IMR-90 (cell line): ENCODE results near the gene UNC13C. TPM values are rescaled to one million over a fixed set of nuclear protein-coding genes. Genes with fewer than 3 reads are reported as not detected.

ENCODE experiments used
- ATAC-seq: fragments of 200-7000 bp; cut with Tn5 transposase; 2 replicates; pipeline ENCODE4 v1.9.1; 2020; ENCODE audit warnings: low read depth, mild to moderate bottlenecking, moderate library complexity
- BruUV-seq: library from RNA; stranded (reverse); fragments of 400-500 nt; replicated peaks from 2 replicates; lab custom pipeline; 2021; lab: Mats Ljungman, UMichigan
- CTCF ChIA-PET: fragments of 300-600 bp; formaldehyde crosslinking; extraction: SDS; loops from one replicate; lab custom pipeline; 2021; ENCODE audit warnings: antibody characterized with exemption; lab: Yijun Ruan, JAX
- POLR2A ChIA-PET: fragments of 300-600 bp; sonication (Branson Sonifier 250); formaldehyde crosslinking; loops from one replicate; lab custom pipeline; 2022; ENCODE audit warnings: antibody characterized with exemption; ENCODE audit not compliant: unreplicated experiment; lab: Charles Lee
- DNase-seq: peaks from one replicate; pipeline ENCODE4 v3.0.0; 2013
- H2AFZ ChIP-seq: replicated peaks from 2 replicates; pipeline ENCODE3; 2013; ENCODE audit warnings: low read length, mild to moderate bottlenecking; ENCODE audit not compliant: poor library complexity
- H2AK5ac ChIP-seq: 2 replicates; pipeline ENCODE4 v1.6.1; 2013; ENCODE audit warnings: low read depth, low read length, inconsistent platforms
- H2AK9ac ChIP-seq: replicated peaks from 2 replicates; pipeline ENCODE3; 2013; ENCODE audit warnings: mild to moderate bottlenecking, low read depth, low read length, moderate library complexity; ENCODE audit not compliant: poor library complexity
- H2BK120ac ChIP-seq: 2 replicates; pipeline ENCODE4 v1.6.1; 2013; ENCODE audit warnings: low read depth, low read length, inconsistent platforms
- H2BK15ac ChIP-seq: 3 replicates; pipeline ENCODE4 v1.6.1; 2013; ENCODE audit warnings: low read depth, low read length, inconsistent platforms
- H2BK20ac ChIP-seq: 2 replicates; pipeline ENCODE4 v1.6.1; 2013; ENCODE audit warnings: low read depth, mild to moderate bottlenecking, inconsistent platforms, low read length, moderate library complexity
- H2BK5ac ChIP-seq: 2 replicates; pipeline ENCODE4 v1.6.1; 2013; ENCODE audit warnings: mild to moderate bottlenecking, low read depth, low read length, inconsistent platforms; ENCODE audit not compliant: poor library complexity, severe bottlenecking
- H3K14ac ChIP-seq: replicated peaks from 2 replicates; pipeline ENCODE4 v1.6.1; 2013; ENCODE audit warnings: low read depth, low read length, inconsistent platforms
- H3K18ac ChIP-seq: 2 replicates; pipeline ENCODE4 v1.6.1; 2013; ENCODE audit warnings: low read depth, low read length, control low read depth
- H3K23ac ChIP-seq: 2 replicates; pipeline ENCODE4 v1.6.1; 2013; ENCODE audit warnings: low read depth, low read length, inconsistent platforms
- H3K27ac ChIP-seq: 2 replicates; pipeline ENCODE4 v1.5.1; 2013; ENCODE audit warnings: mild to moderate bottlenecking, control low read depth, low read length; ENCODE audit not compliant: insufficient read depth
- H3K27me3 ChIP-seq: 2 replicates; pipeline ENCODE4 v1.6.1; 2013; ENCODE audit warnings: low read length; ENCODE audit not compliant: control insufficient read depth, insufficient read depth
- H3K36me3 ChIP-seq: 2 replicates; pipeline ENCODE4 v1.6.1; 2013; ENCODE audit warnings: low read length, mixed read lengths; ENCODE audit not compliant: control insufficient read depth, insufficient read depth
- H3K4ac ChIP-seq: 2 replicates; pipeline ENCODE4 v1.6.1; 2013; ENCODE audit warnings: low read depth, low read length, inconsistent platforms
- H3K4me1 ChIP-seq: 2 replicates; pipeline ENCODE4 v1.6.1; 2013; ENCODE audit warnings: low read length, mixed read lengths; ENCODE audit not compliant: control insufficient read depth, insufficient read depth
- H3K4me2 ChIP-seq: 2 replicates; pipeline ENCODE4 v1.6.1; 2013; ENCODE audit warnings: low read depth, mild to moderate bottlenecking, control low read depth, low read length, moderate library complexity
- H3K4me3 ChIP-seq: 2 replicates; pipeline ENCODE4 v1.5.1; 2013; ENCODE audit warnings: low read depth, mild to moderate bottlenecking, control low read depth, low read length, moderate library complexity; ENCODE audit not compliant: insufficient read depth
- H3K56ac ChIP-seq: 2 replicates; pipeline ENCODE4 v1.6.1; 2013; ENCODE audit warnings: low read length, inconsistent platforms; ENCODE audit not compliant: insufficient read depth; ENCODE audit errors: extremely low read depth
- H3K79me1 ChIP-seq, 2 experiments: 2 replicates each; pipeline ENCODE4 v1.6.1; 2013; ENCODE audit warnings: low read length in 2 of 2, inconsistent platforms in 1 of 2, low read depth in 1 of 2
- H3K9ac ChIP-seq: 2 replicates; pipeline ENCODE4 v1.6.1; 2013; ENCODE audit warnings: low read depth, low read length, control low read depth
- H3K9me1 ChIP-seq: 2 replicates; pipeline ENCODE4 v1.6.1; 2013; ENCODE audit warnings: low read length, inconsistent platforms; ENCODE audit not compliant: insufficient read depth
- H3K9me3 ChIP-seq: 2 replicates; pipeline ENCODE4 v1.6.1; 2013; ENCODE audit warnings: low read length; ENCODE audit not compliant: control insufficient read depth, insufficient read depth
- H4K20me1 ChIP-seq: 2 replicates; pipeline ENCODE4 v1.6.1; 2013; ENCODE audit warnings: low read length, inconsistent platforms; ENCODE audit not compliant: insufficient read depth
- H4K5ac ChIP-seq: 2 replicates; pipeline ENCODE4 v1.6.1; 2013; ENCODE audit warnings: mild to moderate bottlenecking, low read depth, low read length, control low read depth
- H4K8ac ChIP-seq, 2 experiments: 2 replicates each; pipeline ENCODE4 v1.6.1; 2013; ENCODE audit warnings: low read depth in 2 of 2, low read length in 2 of 2, control low read depth in 1 of 2, inconsistent platforms in 1 of 2
- H4K91ac ChIP-seq: 2 replicates; pipeline ENCODE4 v1.6.1; 2013; ENCODE audit warnings: low read depth, low read length, inconsistent platforms; ENCODE audit not compliant: insufficient read depth
- BHLHE40 ChIP-seq: fragments of 150-350 bp; IDR thresholded peaks from 2 replicates; pipeline ENCODE4 v1.6.1; 2016; ENCODE audit warnings: mild to moderate bottlenecking, low read depth, low read length
- CEBPB ChIP-seq: IDR thresholded peaks from 2 replicates; pipeline ENCODE4 v1.6.1; 2012; ENCODE audit warnings: low read depth, low read length, improper control_type of control experiment
- CHD1 ChIP-seq: IDR thresholded peaks from 2 replicates; pipeline ENCODE4 v1.6.1; 2012; ENCODE audit warnings: low read depth, low read length, improper control_type of control experiment
- ELK1 ChIP-seq: fragments of 150-350 bp; IDR thresholded peaks from 2 replicates; pipeline ENCODE4 v1.6.1; 2016; ENCODE audit warnings: low read depth, mild to moderate bottlenecking, low read length, moderate library complexity, borderline replicate concordance
- FOS ChIP-seq: fragments of 150-350 bp; IDR thresholded peaks from 2 replicates; pipeline ENCODE4 v1.6.1; 2016; ENCODE audit warnings: low read depth, low read length
- MAFK ChIP-seq: IDR thresholded peaks from 2 replicates; pipeline ENCODE4 v1.6.1; 2012; ENCODE audit warnings: low read depth, low read length, improper control_type of control experiment
- MAZ ChIP-seq: IDR thresholded peaks from 2 replicates; pipeline ENCODE4 v1.6.1; 2012; ENCODE audit warnings: low read depth, mild to moderate bottlenecking, low read length, improper control_type of control experiment, moderate library complexity, borderline replicate concordance
- MXI1 ChIP-seq: IDR thresholded peaks from 2 replicates; pipeline ENCODE4 v1.6.1; 2012; ENCODE audit warnings: low read depth, mild to moderate bottlenecking, low read length, moderate library complexity, borderline replicate concordance
- NFE2L2 ChIP-seq: fragments of 150-350 bp; IDR thresholded peaks from 2 replicates; pipeline ENCODE4 v1.6.1; 2016; ENCODE audit warnings: low read depth, mild to moderate bottlenecking, low read length
- POLR2A ChIP-seq: IDR thresholded peaks from 2 replicates; pipeline ENCODE4 v1.6.1; 2012; ENCODE audit warnings: mild to moderate bottlenecking, low read depth, low read length
- RAD21 ChIP-seq: IDR thresholded peaks from 2 replicates; pipeline ENCODE4 v1.6.1; 2012; ENCODE audit warnings: low read length, improper control_type of control experiment
- RCOR1 ChIP-seq: IDR thresholded peaks from 2 replicates; pipeline ENCODE4 v1.6.1; 2012; ENCODE audit warnings: mild to moderate bottlenecking, low read length, improper control_type of control experiment; ENCODE audit not compliant: insufficient replicate concordance
- SMC3 ChIP-seq: fragments of 150-350 bp; IDR thresholded peaks from 2 replicates; pipeline ENCODE4 v1.6.1; 2016; ENCODE audit warnings: low read depth, mild to moderate bottlenecking, antibody characterized with exemption, low read length, moderate library complexity
- USF2 ChIP-seq: fragments of 150-350 bp; IDR thresholded peaks from 2 replicates; pipeline ENCODE4 v1.6.1; 2017; ENCODE audit warnings: mild to moderate bottlenecking, antibody characterized with exemption, low read length, low read depth
- WGBS, 2 experiments: methylation state at CpG; one replicate each; pipeline versions ENCODE4 v1.1.5 to v1.1.7; 2013; ENCODE audit warnings: missing lambda C conversion rate in 2 of 2; ENCODE audit not compliant: insufficient read length in 1 of 2; ENCODE audit errors: extremely low coverage in 2 of 2; 5-methylcytosine and 5-hydroxymethylcytosine counted together
- dilution Hi-C: fragments of 300-500 bp; cut with HindIII; formaldehyde crosslinking; loops from one replicate; pipeline ENCODE4 v1.14.3; 2018; ENCODE audit warnings: low sequenced_read_pairs; ENCODE audit not compliant: unreplicated experiment
- in situ Hi-C: fragments of 300-500 bp; cut with MboI; formaldehyde crosslinking; loops from 3 replicates; pipeline ENCODE4 v1.14.3; 2019; ENCODE audit warnings: low sequenced_read_pairs, inconsistent platforms, mixed read lengths
- intact Hi-C: fragments of 100-400 bp; cut with micrococcal nuclease; formaldehyde crosslinking; loops from 2 replicates; pipeline ENCODE4 v1.10.0; 2022
- polyA plus RNA-seq, 3 experiments: library from polyadenylated mRNA; depleted of rRNA; stranded (reverse); fragments of >200 nt; gene quantifications; 2 replicates each; pipeline ENCODE4 v1.2.3, GENCODE V29; 2012; ENCODE audit warnings: low replicate concordance in 1 of 3
- total RNA-seq: library from RNA; depleted of rRNA; stranded (reverse); fragments of >200 nt; gene quantifications from 2 replicates; pipeline ENCODE4 v1.2.3, GENCODE V29; 2012

Gene UNC13C
- total and polyA plus RNA-seq, 2 of the 4 experiments (the other 2 are of a cell fraction): not detected

- no peaks in the 10 kb centered on the region for H3K79me1 ChIP-seq
- H2AK5ac ChIP-seq: no peak overlapping the region
- no peaks in the 10 kb centered on the region for H3K9me1 ChIP-seq
- H3K4me2 ChIP-seq: no peak overlapping the region
- no peaks in the 10 kb centered on the region for H3K27me3 ChIP-seq
- CTCF ChIA-PET: no interaction called here
- no peaks in the 10 kb centered on the region for H4K20me1 ChIP-seq
- POLR2A ChIA-PET: no interaction called here
- TF ChIP-seq BHLHE40: no peak
- TF ChIP-seq ELK1: no peak
- TF ChIP-seq USF2: no peak
- no peak for TF ChIP-seq MAFK
- TF ChIP-seq FOS: no peak
- TF ChIP-seq CHD1: no peak
- TF ChIP-seq SMC3: no peak
- TF ChIP-seq RCOR1: no peak
- no peak for TF ChIP-seq POLR2A
- TF ChIP-seq CEBPB: no peak
- TF ChIP-seq RAD21: no peak
- no peak for TF ChIP-seq MAZ
- TF ChIP-seq MXI1: no peak
- TF ChIP-seq NFE2L2: no peak
- no CpG with 5 or more reads among the region's 2 CpGs for WGBS, 2 experiments
- no peak overlapping the region for H2BK15ac ChIP-seq
- no peak overlapping the region for H3K27ac ChIP-seq
- no peak overlapping the region for H4K91ac ChIP-seq
- H4K5ac ChIP-seq: no peak overlapping the region
- H3K36me3 ChIP-seq: no peaks in the 10 kb centered on the region
- no peak overlapping the region for H2BK20ac ChIP-seq
- H3K4me1 ChIP-seq: no peaks in the 10 kb centered on the region
- H4K8ac ChIP-seq: no peak overlapping the region
- in situ Hi-C loops (no loop called here), dilution Hi-C loops (no loop called here), intact Hi-C loops (no loop called here)
- no peak for DNase-seq
- no peak overlapping the region for H3K4ac ChIP-seq
- no peak overlapping the region for H3K23ac ChIP-seq
- no peak overlapping the region for H3K9ac ChIP-seq
- H2BK5ac ChIP-seq: no peak overlapping the region
- BruUV-seq: no TSS peak
- no peak overlapping the region for H3K18ac ChIP-seq
- H3K14ac ChIP-seq: no peak overlapping the region
- no peaks in the 10 kb centered on the region for H3K9me3 ChIP-seq
- no peak overlapping the region for H3K56ac ChIP-seq
- H2AFZ ChIP-seq: no peak overlapping the region
- ATAC-seq: no peak
- no peak overlapping the region for H2BK120ac ChIP-seq
- H3K4me3 ChIP-seq: no peak overlapping the region
- no peak overlapping the region for H2AK9ac ChIP-seq
Observed at GRCh38 chr15:54046093-54046492, 67.9 kb downstream of the UNC13C start.
